ENCODE data around the gene CCDC18.

DNA sequence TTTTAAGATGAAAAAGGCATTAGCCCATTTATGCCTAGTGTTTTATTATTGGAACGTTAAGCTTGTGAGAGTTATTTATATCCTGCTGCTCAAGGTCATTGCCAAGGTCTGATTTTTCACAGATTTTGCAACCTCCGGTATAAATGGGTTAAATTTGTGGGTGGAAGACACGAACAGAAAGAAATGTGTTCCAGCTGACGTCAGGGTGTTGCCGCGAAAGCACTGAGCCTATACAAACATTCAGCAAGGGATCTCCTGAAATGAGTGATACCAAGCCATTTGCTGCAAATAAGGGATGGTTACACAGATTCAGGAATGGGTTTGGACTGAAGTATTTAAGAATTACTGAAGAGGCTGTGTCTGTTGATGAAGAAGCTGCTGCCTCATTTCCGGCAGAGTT is 32.5 kb upstream of the CCDC18 start:
- TF ChIP-seq SUZ12 (IDR thresholded peaks at IDR 0.05; ENCODE audit: extremely low read depth, insufficient read depth, insufficient read length) = no peak
- no peak for TF ChIP-seq ZNF274 (IDR thresholded peaks at IDR 0.05; ENCODE audit: low read depth, low read length)

All from NT2/D1 (cell line).